ENCODE measurements around the gene CDYL.

The CDYL gene

GRCh38 chr6:4940416-4940815 lies 164.2 kb downstream of the CDYL start:
- ChIA-PET POLR2A (no interaction called here), CTCF (interaction anchor here (1.1 to 1.3 kb wide), 2 partner anchors 137 to 659 kb away, joined by 3 read pairs; no protein-coding TSS in a partner anchor)
- 79% methylated on average over 3 of the region's 5 CpGs for WGBS (ENCODE audit: insufficient coverage)
- peaks cover 0 to 35% (median 9%) of the 10 kb centered on the region in 4 experiments for H3K36me3 ChIP-seq (ENCODE audit: control insufficient read depth in 4 of 4, insufficient read depth in 4 of 4, low read length in 3 of 4)
- no peak for DNase-seq
- H3K4me1 ChIP-seq (ENCODE audit: control extremely low read depth in 1 of 4, control insufficient read depth in 4 of 4, insufficient read depth in 4 of 4, low read length in 3 of 4) = peaks cover 0 to 29% (median 19%) of the 10 kb centered on the region in 4 experiments
- H3K27me3 ChIP-seq (replicated peaks in 2 of 5; ENCODE audit: control insufficient read depth in 4 of 5, insufficient read depth in 5 of 5, low read length in 4 of 5) = no peaks in the 10 kb centered on the region
- H3K9me3 ChIP-seq (ENCODE audit: control extremely low read depth in 1 of 5, control insufficient read depth in 4 of 5, insufficient read depth in 2 of 5, low read depth in 1 of 5, low read length in 4 of 5) = no peaks in the 10 kb centered on the region
- H3K27ac ChIP-seq (ENCODE audit: insufficient read depth in 1 of 2, low read depth in 1 of 2, low read length in 2 of 2, poor library complexity in 1 of 2, severe bottlenecking in 2 of 2) = no peak overlapping the region
- H3K4me3 ChIP-seq (ENCODE audit: control insufficient read depth in 1 of 7, extremely low read depth in 1 of 7, insufficient read depth in 4 of 7, low read depth in 2 of 7, low read length in 6 of 7) = no peak overlapping the region

- ChIA-PET CTCF (interaction anchor here (1.1 to 1.7 kb wide), 4 partner anchors 10 to 151 kb away, joined by 3 to 5 read pairs (median 4); partner anchors contain the start of gene RPP40), POLR2A (no interaction called here)
- H3K27ac ChIP-seq (ENCODE audit: insufficient read depth in 1 of 2, low read depth in 1 of 2, low read length in 2 of 2, poor library complexity in 1 of 2, severe bottlenecking in 2 of 2) = no peak overlapping the region
- no peaks in the 10 kb centered on the region for H3K9me3 ChIP-seq (ENCODE audit: control extremely low read depth in 1 of 5, control insufficient read depth in 4 of 5, insufficient read depth in 2 of 5, low read depth in 1 of 5, low read length in 4 of 5)
- WGBS (ENCODE audit: insufficient coverage) = 38% methylated on average over 3 of the region's 6 CpGs
- H3K27me3 ChIP-seq (replicated peaks in 2 of 5; ENCODE audit: control insufficient read depth in 4 of 5, insufficient read depth in 5 of 5, low read length in 4 of 5) = no peaks in the 10 kb centered on the region
- no peak overlapping the region for H3K4me3 ChIP-seq (ENCODE audit: control insufficient read depth in 1 of 7, extremely low read depth in 1 of 7, insufficient read depth in 4 of 7, low read depth in 2 of 7, low read length in 6 of 7)
- peaks cover 0 to 44% (median 20%) of the 10 kb centered on the region in 4 experiments for H3K36me3 ChIP-seq (ENCODE audit: control insufficient read depth in 4 of 4, insufficient read depth in 4 of 4, low read length in 3 of 4)
- DNase-seq = peak; percentile 78 to 95 (median 93)
- peaks cover 0 to 29% (median 13%) of the 10 kb centered on the region in 4 experiments for H3K4me1 ChIP-seq (ENCODE audit: control extremely low read depth in 1 of 4, control insufficient read depth in 4 of 4, insufficient read depth in 4 of 4, low read length in 3 of 4)
Measured at GRCh38 chr6:4941782-4942672, 165.8 kb downstream of the CDYL start.

- Histone ChIP-seq H3K27me3 (replicated peaks in 2 of 5; ENCODE audit: control insufficient read depth in 4 of 5, insufficient read depth in 5 of 5, low read length in 4 of 5) (no peaks in the 10 kb centered on the region), H3K9me3 (ENCODE audit: control extremely low read depth in 1 of 5, control insufficient read depth in 4 of 5, insufficient read depth in 2 of 5, low read depth in 1 of 5, low read length in 4 of 5) (no peaks in the 10 kb centered on the region), H3K4me3 (ENCODE audit: control insufficient read depth in 1 of 7, extremely low read depth in 1 of 7, insufficient read depth in 4 of 7, low read depth in 2 of 7, low read length in 6 of 7) (no peak overlapping the region), H3K27ac (ENCODE audit: insufficient read depth in 1 of 2, low read depth in 1 of 2, low read length in 2 of 2, poor library complexity in 1 of 2, severe bottlenecking in 2 of 2) (no peak overlapping the region), H3K36me3 (ENCODE audit: control insufficient read depth in 4 of 4, insufficient read depth in 4 of 4, low read length in 3 of 4) (peaks cover 0 to 47% (median 22%) of the 10 kb centered on the region in 4 experiments), H3K4me1 (ENCODE audit: control extremely low read depth in 1 of 4, control insufficient read depth in 4 of 4, insufficient read depth in 4 of 4, low read length in 3 of 4) (peaks cover 0 to 29% (median 13%) of the 10 kb centered on the region in 4 experiments)
- WGBS (ENCODE audit: insufficient coverage) = 80% methylated on average over 4 of the region's 4 CpGs
- ChIA-PET POLR2A (no interaction called here), CTCF (interaction anchor here (1.1 kb wide), 1 partner anchor 88 kb away, joined by 5 read pairs; no protein-coding TSS in a partner anchor)
- no peak for DNase-seq
Measured at GRCh38 chr6:4942673-4943009, 166.4 kb downstream of the CDYL start.

GRCh38 chr6:4943716-4944115 lies 167.5 kb downstream of the CDYL start:
- ChIA-PET CTCF (no interaction called here), POLR2A (no interaction called here)
- Histone ChIP-seq H3K4me1 (ENCODE audit: control extremely low read depth in 1 of 4, control insufficient read depth in 4 of 4, insufficient read depth in 4 of 4, low read length in 3 of 4) (peaks cover 0 to 29% (median 13%) of the 10 kb centered on the region in 4 experiments), H3K4me3 (ENCODE audit: control insufficient read depth in 1 of 7, extremely low read depth in 1 of 7, insufficient read depth in 4 of 7, low read depth in 2 of 7, low read length in 6 of 7) (no peak overlapping the region), H3K27me3 (replicated peaks in 2 of 5; ENCODE audit: control insufficient read depth in 4 of 5, insufficient read depth in 5 of 5, low read length in 4 of 5) (no peaks in the 10 kb centered on the region), H3K9me3 (ENCODE audit: control extremely low read depth in 1 of 5, control insufficient read depth in 4 of 5, insufficient read depth in 2 of 5, low read depth in 1 of 5, low read length in 4 of 5) (no peaks in the 10 kb centered on the region), H3K36me3 (ENCODE audit: control insufficient read depth in 4 of 4, insufficient read depth in 4 of 4, low read length in 3 of 4) (peaks cover 5 to 55% (median 27%) of the 10 kb centered on the region in 4 experiments), H3K27ac (ENCODE audit: insufficient read depth in 1 of 2, low read depth in 1 of 2, low read length in 2 of 2, poor library complexity in 1 of 2, severe bottlenecking in 2 of 2) (no peak overlapping the region)
- no peak for DNase-seq
- WGBS (ENCODE audit: insufficient coverage) = 100% methylated on average over 1 of the region's 2 CpGs

- H3K36me3 ChIP-seq (ENCODE audit: control insufficient read depth in 4 of 4, insufficient read depth in 4 of 4, low read length in 3 of 4) = peaks cover 7 to 62% (median 30%) of the 10 kb centered on the region in 4 experiments
- peaks cover 0 to 29% (median 13%) of the 10 kb centered on the region in 4 experiments for H3K4me1 ChIP-seq (ENCODE audit: control extremely low read depth in 1 of 4, control insufficient read depth in 4 of 4, insufficient read depth in 4 of 4, low read length in 3 of 4)
- no peaks in the 10 kb centered on the region for H3K27me3 ChIP-seq (replicated peaks in 2 of 5; ENCODE audit: control insufficient read depth in 4 of 5, insufficient read depth in 5 of 5, low read length in 4 of 5)
- 98% methylated on average over 6 of the region's 8 CpGs for WGBS (ENCODE audit: insufficient coverage)
- no peak overlapping the region for H3K27ac ChIP-seq (ENCODE audit: insufficient read depth in 1 of 2, low read depth in 1 of 2, low read length in 2 of 2, poor library complexity in 1 of 2, severe bottlenecking in 2 of 2)
- ChIA-PET CTCF (no interaction called here), POLR2A (no interaction called here)
- H3K9me3 ChIP-seq (ENCODE audit: control extremely low read depth in 1 of 5, control insufficient read depth in 4 of 5, insufficient read depth in 2 of 5, low read depth in 1 of 5, low read length in 4 of 5) = no peaks in the 10 kb centered on the region
- no peak for DNase-seq
- H3K4me3 ChIP-seq (ENCODE audit: control insufficient read depth in 1 of 7, extremely low read depth in 1 of 7, insufficient read depth in 4 of 7, low read depth in 2 of 7, low read length in 6 of 7) = no peak overlapping the region
Measured at GRCh38 chr6:4944325-4944724, 168.1 kb downstream of the CDYL start.

- Histone ChIP-seq H3K36me3 (ENCODE audit: control insufficient read depth in 4 of 4, insufficient read depth in 4 of 4, low read length in 3 of 4) (peaks cover 7 to 65% (median 39%) of the 10 kb centered on the region in 4 experiments), H3K27ac (ENCODE audit: insufficient read depth in 1 of 2, low read depth in 1 of 2, low read length in 2 of 2, poor library complexity in 1 of 2, severe bottlenecking in 2 of 2) (no peak overlapping the region), H3K4me1 (ENCODE audit: control extremely low read depth in 1 of 4, control insufficient read depth in 4 of 4, insufficient read depth in 4 of 4, low read length in 3 of 4) (peaks cover 0 to 17% (median 13%) of the 10 kb centered on the region in 4 experiments), H3K4me3 (ENCODE audit: control insufficient read depth in 1 of 7, extremely low read depth in 1 of 7, insufficient read depth in 4 of 7, low read depth in 2 of 7, low read length in 6 of 7) (no peak overlapping the region), H3K27me3 (replicated peaks in 2 of 5; ENCODE audit: control insufficient read depth in 4 of 5, insufficient read depth in 5 of 5, low read length in 4 of 5) (no peaks in the 10 kb centered on the region), H3K9me3 (ENCODE audit: control extremely low read depth in 1 of 5, control insufficient read depth in 4 of 5, insufficient read depth in 2 of 5, low read depth in 1 of 5, low read length in 4 of 5) (no peaks in the 10 kb centered on the region)
- 95% methylated on average over 11 of the region's 11 CpGs for WGBS (ENCODE audit: insufficient coverage)
- DNase-seq = no peak
- ChIA-PET CTCF (interaction anchor here (0.7 kb wide), 1 partner anchor 918 kb away, joined by 3 read pairs; no protein-coding TSS in a partner anchor), POLR2A (no interaction called here)
Measured at GRCh38 chr6:4946521-4946920, 170.3 kb downstream of the CDYL start.

- H3K27me3 ChIP-seq (replicated peaks in 2 of 5; ENCODE audit: control insufficient read depth in 4 of 5, insufficient read depth in 5 of 5, low read length in 4 of 5) = no peaks in the 10 kb centered on the region
- POLR2A ChIA-PET = no interaction called here
- WGBS (ENCODE audit: insufficient coverage) = 95% methylated on average over 12 of the region's 13 CpGs
- peaks cover 7 to 76% (median 47%) of the 10 kb centered on the region in 4 experiments for H3K36me3 ChIP-seq (ENCODE audit: control insufficient read depth in 4 of 4, insufficient read depth in 4 of 4, low read length in 3 of 4)
- H3K4me1 ChIP-seq (ENCODE audit: control extremely low read depth in 1 of 4, control insufficient read depth in 4 of 4, insufficient read depth in 4 of 4, low read length in 3 of 4) = peaks cover 0 to 5% (median 3%) of the 10 kb centered on the region in 4 experiments
- CTCF ChIA-PET = no interaction called here
- H3K9me3 ChIP-seq (ENCODE audit: control extremely low read depth in 1 of 5, control insufficient read depth in 4 of 5, insufficient read depth in 2 of 5, low read depth in 1 of 5, low read length in 4 of 5) = no peaks in the 10 kb centered on the region
- H3K27ac ChIP-seq (ENCODE audit: insufficient read depth in 1 of 2, low read depth in 1 of 2, low read length in 2 of 2, poor library complexity in 1 of 2, severe bottlenecking in 2 of 2) = no peak overlapping the region
- DNase-seq = no peak
- H3K4me3 ChIP-seq (ENCODE audit: control insufficient read depth in 1 of 7, extremely low read depth in 1 of 7, insufficient read depth in 4 of 7, low read depth in 2 of 7, low read length in 6 of 7) = no peak overlapping the region
Measured at GRCh38 chr6:4947716-4948115, 171.5 kb downstream of the CDYL start.

All from common myeloid progenitor, CD34-positive (primary cell).